ENCODE results near the gene FSHR.

DNA sequence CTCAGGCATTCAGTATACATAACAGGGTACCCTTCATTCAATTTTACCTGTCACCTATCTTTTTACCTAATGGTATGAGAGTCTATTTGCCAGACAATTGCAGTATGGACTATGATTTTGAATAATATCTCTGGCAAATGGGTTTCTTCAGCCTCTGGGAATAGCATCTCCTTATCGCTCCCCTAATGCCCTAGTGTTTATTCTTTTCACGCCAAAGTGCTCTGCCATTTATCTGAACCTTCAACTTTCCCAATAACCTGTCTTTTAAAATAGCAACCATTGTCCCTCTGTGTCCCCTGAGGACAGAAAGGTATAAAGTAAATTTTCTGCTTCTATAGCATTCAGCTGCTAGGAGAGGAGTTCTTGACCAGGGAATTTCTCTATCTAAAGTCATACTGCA, 45.0 kb upstream of the FSHR start:
- no peak for TF ChIP-seq EZH2 (IDR thresholded peaks at IDR 0.05; ENCODE audit: borderline replicate concordance, low read length)
- TF ChIP-seq CTCF (IDR thresholded peaks at IDR 0.05; ENCODE audit: low read length), result no peak
